K562 (cell line): Measurements from ENCODE around the gene GRPEL2. TPM values are rescaled to one million over a fixed set of nuclear protein-coding genes. Genes with fewer than 3 reads are reported as not detected.

Experiments
- ATAC-seq: fragments of 200-7000 bp; cut with Tn5 transposase; 3 replicates; pipeline ENCODE4 v1.9.1; 2020; ENCODE audit warnings: moderate library complexity
- BruUV-seq: library from RNA; stranded (reverse); fragments of 400-500 nt; replicated peaks from 2 replicates; lab custom pipeline; 2021; lab: Mats Ljungman, UMichigan
- CTCF ChIA-PET: fragments of 300-600 bp; formaldehyde crosslinking; extraction: SDS; loops from one replicate; lab custom pipeline; 2021; ENCODE audit warnings: low intra/inter-chr PET ratio; lab: Yijun Ruan, JAX
- POLR2A ChIA-PET: fragments of 300-600, 350-650 bp; sonication (Branson Sonifier 250); formaldehyde crosslinking; extraction: SDS; loops from one replicate; lab custom pipeline; 2021; ENCODE audit warnings: antibody characterized with exemption, inconsistent platforms; lab: Yijun Ruan, JAX
- DNase-seq, 4 experiments: peaks; one replicate each; pipeline versions ENCODE4 v3.0.0 to v3.0.0-alpha.2; 2011 to 2018; ENCODE audit warnings: low spot score in 3 of 4, mixed read lengths in 3 of 4; ENCODE audit errors: extremely low read depth in 1 of 4
- FAIRE-seq: peaks from 2 replicates; lab custom pipeline; 2011; peaks lifted over from hg19 to GRCh38; lab: Jason Lieb, UNC
- H2AFZ ChIP-seq: 2 replicates; pipeline ENCODE4 v1.6.0; 2011; ENCODE audit warnings: low read depth, low read length, control low read depth, inconsistent platforms
- H3K27ac ChIP-seq: fragments of 200-600 bp; 3 replicates; pipeline ENCODE4 v1.8.0; 2011; ENCODE audit warnings: low read depth, mild to moderate bottlenecking, control low read depth, inconsistent platforms, low read length, moderate library complexity, mixed read lengths; ENCODE audit errors: extremely low read depth
- H3K27me3 ChIP-seq, 2 experiments: fragments of 300-600 bp in 1 of 2; 2 replicates in 1 of 2; 3 replicates in 1 of 2; pipeline versions ENCODE4 v1.6.0 to v1.8.0; 2011; ENCODE audit warnings: inconsistent platforms in 2 of 2, low read length in 2 of 2, mild to moderate bottlenecking in 1 of 2, mixed read lengths in 1 of 2, moderate library complexity in 1 of 2; ENCODE audit not compliant: control insufficient read depth in 2 of 2, insufficient read depth in 2 of 2
- H3K36me3 ChIP-seq: fragments of 300-600 bp; 3 replicates; pipeline ENCODE4 v1.8.0; 2011; ENCODE audit warnings: mild to moderate bottlenecking, low read length, inconsistent platforms; ENCODE audit not compliant: control insufficient read depth, insufficient read depth
- H3K4me1 ChIP-seq, 2 experiments: fragments of 200-600 bp in 1 of 2; replicated peaks in 1 of 2; 2 replicates in 1 of 2; 3 replicates in 1 of 2; pipeline versions ENCODE4 v1.5.1 to v1.8.0; 2011; ENCODE audit warnings: inconsistent platforms in 2 of 2, low read length in 2 of 2, mild to moderate bottlenecking in 1 of 2, mixed read lengths in 1 of 2, moderate library complexity in 1 of 2; ENCODE audit not compliant: control insufficient read depth in 2 of 2, insufficient read depth in 2 of 2
- H3K4me2 ChIP-seq: 2 replicates; pipeline ENCODE4 v1.6.1; 2011; ENCODE audit warnings: low read length, control low read depth, inconsistent platforms, mixed read lengths; ENCODE audit not compliant: insufficient read depth
- H3K4me3 ChIP-seq: fragments of 200-600 bp; sonication (generic), shearing (Covaris generic); 2 replicates; pipeline ENCODE4 v1.5.1; 2016; ENCODE audit warnings: control low read depth, inconsistent platforms
- H3K79me2 ChIP-seq: fragments of 200-600 bp; 3 replicates; pipeline ENCODE4 v1.8.0; 2011; ENCODE audit warnings: low read length, inconsistent platforms; ENCODE audit not compliant: control insufficient read depth, insufficient read depth
- H3K9ac ChIP-seq, 2 experiments: 2 replicates each; pipeline versions ENCODE4 v1.6.0 to v1.6.1; 2011; ENCODE audit warnings: low read depth in 2 of 2, low read length in 2 of 2, control low read depth in 1 of 2, inconsistent platforms in 1 of 2, mild to moderate bottlenecking in 1 of 2, mixed read lengths in 1 of 2; ENCODE audit not compliant: insufficient read depth in 1 of 2
- H3K9me1 ChIP-seq: one replicate; pipeline ENCODE4 v1.6.0; 2011; ENCODE audit warnings: inconsistent platforms, mild to moderate bottlenecking, low read length, moderate library complexity; ENCODE audit not compliant: control insufficient read depth, insufficient read depth
- H3K9me3 ChIP-seq: replicated peaks from 2 replicates; pipeline ENCODE4 v1.5.1; 2011; ENCODE audit warnings: low read depth, low read length, inconsistent platforms; ENCODE audit not compliant: control insufficient read depth, insufficient read depth
- H4K20me1 ChIP-seq: replicated peaks from 2 replicates; pipeline ENCODE4 v1.6.1; 2011; ENCODE audit warnings: low read length, inconsistent platforms, mixed read lengths; ENCODE audit not compliant: control insufficient read depth, insufficient read depth
- CEBPG ChIP-seq, 3 experiments: fragments of 200-800 bp in 1 of 3; sonication (Bioruptor generic) in 1 of 3; sonication (generic) in 1 of 3; formaldehyde crosslinking in 1 of 3; IDR thresholded peaks in 2 of 3; conservative IDR thresholded peaks in 1 of 3; 2 replicates each; pipeline versions ENCODE4 v1.6.1 to v1.8.0; 2016 to 2022; ENCODE audit warnings: missing compliant biosample characterization in 2 of 3, missing genetic modification characterization in 2 of 3, mild to moderate bottlenecking in 1 of 3, missing genetic modification reagents in 1 of 3
- POLR3G ChIP-seq: IDR thresholded peaks from 2 replicates; pipeline ENCODE4 v1.6.1; 2011; ENCODE audit not compliant: insufficient read length, insufficient replicate concordance; ENCODE audit errors: extremely low read depth
- RUNX1 ChIP-seq: sonication (generic); IDR thresholded peaks from 2 replicates; pipeline ENCODE4 v1.6.1; 2016; ENCODE audit warnings: antibody characterized with exemption, low read depth
- TAF15 ChIP-seq: fragments of 200-400 bp; formaldehyde crosslinking; IDR thresholded peaks from 2 replicates; pipeline ENCODE4 v1.6.1; 2017; ENCODE audit warnings: mild to moderate bottlenecking, low read depth, low read length, moderate library complexity
- THRAP3 ChIP-seq: fragments of 450-650 bp; IDR thresholded peaks from 2 replicates; pipeline ENCODE4 v1.6.1; 2016; ENCODE audit warnings: mild to moderate bottlenecking, inconsistent platforms, borderline replicate concordance
- ZNF354B ChIP-seq: fragments of 250-450 bp; sonication (Bioruptor Pico); IDR thresholded peaks from 2 replicates; pipeline ENCODE4 v1.4.0; 2020
- ZNF764 ChIP-seq: fragments of 250-450 bp; sonication (Bioruptor Pico); IDR thresholded peaks from 2 replicates; pipeline ENCODE4 v1.4.0; 2020; ENCODE audit warnings: low read depth, mild to moderate bottlenecking, moderate library complexity
- WGBS: fragments of 100-300 bp; shearing (Covaris generic); methylation state at CpG from one replicate; pipeline ENCODE4 v1.1.6; 2016; ENCODE audit warnings: low coverage, mixed read lengths; ENCODE audit not compliant: insufficient coverage; ENCODE audit errors: missing lambda C conversion rate; 5-methylcytosine and 5-hydroxymethylcytosine counted together
- in situ Hi-C: fragments of 300-500 bp; cut with MboI; formaldehyde crosslinking; loops from 4 replicates; pipeline ENCODE4 v1.15.0; 2018; ENCODE audit warnings: inconsistent platforms, mixed read lengths
- intact Hi-C: fragments of 100-400 bp; cut with micrococcal nuclease; formaldehyde crosslinking; loops from 2 replicates; pipeline ENCODE4 v1.14.2; 2022
- polyA plus RNA-seq, 8 experiments: library from polyadenylated mRNA; depleted of rRNA in 4 of 8; stranded (reverse) in 5 of 8; unstranded in 3 of 8; fragments of >200 nt; fragmentation: Nextera tagmentation in 2 of 8; fragmentation: Illumina TruSeq in 1 of 8; extraction: Ambion mirVana in 2 of 8; extraction: Trizol in 1 of 8; gene quantifications; 2 replicates each; pipeline versions ENCODE4 v1.2.1 to v1.2.3, GENCODE V29; 2011 to 2014; ENCODE audit warnings: inconsistent platforms in 1 of 8, missing spikeins in 1 of 8
- total RNA-seq, 7 experiments: library from RNA; depleted of rRNA in 6 of 7; stranded (reverse); fragments of >200 nt in 6 of 7; fragmentation: Illumina TruSeq in 2 of 7; extraction: Trizol in 2 of 7; gene quantifications; 2 replicates each; pipeline versions ENCODE4 v1.2.1 to v1.2.3, GENCODE V29; 2011 to 2021; ENCODE audit warnings: low replicate concordance in 1 of 7
- TF ChIP-seq, protein P1 (sequence below): sonication (generic); formaldehyde crosslinking; IDR thresholded peaks from 2 replicates; pipeline ENCODE4 v1.8.0; 2022; ENCODE audit warnings: mild to moderate bottlenecking, missing genetic modification reagents

GRPEL2 gene
- total and polyA plus RNA-seq, 9 of the 15 experiments (the other 6 are each of a cell fraction or from before 2014, with no cell fraction given): 11.2 to 40.5 (median 25.8) TPM

DNA sequence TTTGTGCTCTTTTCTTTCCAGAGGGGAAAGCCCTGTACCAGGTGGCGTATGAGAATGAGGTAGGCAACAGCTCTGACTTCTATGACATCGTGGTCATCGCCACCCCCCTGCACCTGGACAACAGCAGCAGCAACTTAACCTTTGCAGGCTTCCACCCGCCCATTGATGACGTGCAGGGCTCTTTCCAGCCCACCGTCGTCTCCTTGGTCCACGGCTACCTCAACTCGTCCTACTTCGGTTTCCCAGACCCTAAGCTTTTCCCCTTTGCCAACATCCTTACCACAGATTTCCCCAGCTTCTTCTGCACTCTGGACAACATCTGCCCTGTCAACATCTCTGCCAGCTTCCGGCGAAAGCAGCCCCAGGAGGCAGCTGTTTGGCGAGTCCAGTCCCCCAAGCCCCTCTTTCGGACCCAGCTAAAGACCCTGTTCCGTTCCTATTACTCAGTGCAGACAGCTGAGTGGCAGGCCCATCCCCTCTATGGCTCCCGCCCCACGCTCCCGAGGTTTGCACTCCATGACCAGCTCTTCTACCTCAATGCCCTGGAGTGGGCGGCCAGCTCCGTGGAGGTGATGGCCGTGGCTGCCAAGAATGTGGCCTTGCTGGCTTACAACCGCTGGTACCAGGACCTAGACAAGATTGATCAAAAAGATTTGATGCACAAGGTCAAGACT, 22.8 kb downstream of the GRPEL2 start:
- Histone ChIP-seq H4K20me1 (no peaks in the 10 kb centered on the region), H3K9me3 (no peaks in the 10 kb centered on the region), H3K9ac (peak overlapping the region in 1 of 2 experiments; percentile 23; a peak in 1 of 4 replicates), H3K36me3 (no peaks in the 10 kb centered on the region), H3K27ac (no peak overlapping the region), H3K4me1 (peaks cover 23% of the 10 kb centered on the region in 2 experiments; a peak in 4 of 5 replicates), H3K79me2 (no peaks in the 10 kb centered on the region), H3K9me1 (no peaks in the 10 kb centered on the region), H3K4me3 (no peak overlapping the region), H3K4me2 (peak overlapping the region; percentile 34; the same call in 1 of the 2 replicates), H2AFZ (0 out of 2 replicates have a peak overlapping the region, but pooled peaks have one; percentile 12), H3K27me3 (no peaks in the 10 kb centered on the region)
- ChIA-PET CTCF (interaction anchor here (0.8 to 1.8 kb wide), 4 partner anchors 48 to 461 kb away, joined by 3 to 9 read pairs (median 6); no protein-coding TSS in a partner anchor), POLR2A (interaction anchor here (0.6 to 2.1 kb wide), 12 partner anchors 11 to 195 kb away, joined by 3 to 9 read pairs (median 4); partner anchors contain the start of genes GRPEL2 and PCYOX1L)
- no peak for FAIRE-seq
- DNase-seq: no peak
- in situ Hi-C loops (no loop called here), intact Hi-C loops (loop anchor here (1.0 to 5.0 kb wide), 4 partner anchors 51 to 250 kb away; no protein-coding TSS in a partner anchor)
- no peak for ATAC-seq
- 60% methylated on average over 22 of the region's 22 CpGs for whole genome bisulfite sequencing
- TF ChIP-seq TAF15: no peak
- TF ChIP-seq THRAP3: no peak
- no peak for TF ChIP-seq ZNF354B
- no peak for TF ChIP-seq ZNF764 (CRISPR knock-in tag)
- no peak for TF ChIP-seq POLR3G
- peak; percentile 39; the same call in 1 of the 2 replicates for TF ChIP-seq RUNX1
- TF ChIP-seq, protein P1, sequence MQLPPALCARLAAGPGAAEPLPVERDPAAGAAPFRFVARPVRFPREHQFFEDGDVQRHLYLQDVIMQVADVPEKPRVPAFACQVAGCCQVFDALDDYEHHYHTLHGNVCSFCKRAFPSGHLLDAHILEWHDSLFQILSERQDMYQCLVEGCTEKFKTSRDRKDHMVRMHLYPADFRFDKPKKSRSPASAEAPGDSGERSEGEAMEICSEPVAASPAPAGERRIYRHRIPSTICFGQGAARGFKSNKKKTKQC (CRISPR knock-in tag): 0 out of 2 replicates have a peak, but pooled peaks have one; percentile 5
- TF ChIP-seq CEBPG (CRISPR knock-in tag; IDR thresholded peaks at IDR 0.05): no peak
- no peak for TF ChIP-seq CEBPG (tag; conservative IDR thresholded peaks at IDR 0.05 in 1 of 2, IDR thresholded peaks at IDR 0.05 in 1 of 2)
- no TSS peak for BruUV-seq
